Activated T-helper 2 cell treated with anti-CD3 and anti-CD28 coated beads, Interferon-gamma antibody, Interleukin-2, Interleukin-4, amounts not matched to agents 10 μg/mL and 5 μg/mL and 100 μg/mL, durations not matched to agents 14 hours and 24 hours and 36 hours (primary cell): ENCODE results near the gene TRABD2B. TPM values are rescaled to one million over a fixed set of nuclear protein-coding genes. Genes with fewer than 3 reads are reported as not detected.

ENCODE experiments used
- DNase-seq: peaks from one replicate; pipeline ENCODE4 v3.0.0; 2021; ENCODE audit warnings: low spot score
- H3K27ac Mint-ChIP-seq: one replicate; pipeline ENCODE4 v1.8.0; 2021; ENCODE audit warnings: mixed read lengths
- H3K27me3 Mint-ChIP-seq: one replicate; pipeline ENCODE4 v1.8.0; 2021; ENCODE audit warnings: low read depth, mixed read lengths
- H3K36me3 Mint-ChIP-seq: one replicate; pipeline ENCODE4 v1.8.0; 2021; ENCODE audit warnings: low read depth, mixed read lengths
- H3K4me1 Mint-ChIP-seq: one replicate; pipeline ENCODE4 v1.8.0; 2021; ENCODE audit warnings: low read depth, mixed read lengths
- H3K4me3 Mint-ChIP-seq: one replicate; pipeline ENCODE4 v1.8.0; 2021; ENCODE audit warnings: low read depth, mild to moderate bottlenecking, moderate library complexity, mixed read lengths
- H3K9me3 Mint-ChIP-seq: one replicate; pipeline ENCODE4 v1.8.0; 2021; ENCODE audit warnings: mixed read lengths
- intact Hi-C: fragments of 100-400 bp; cut with micrococcal nuclease; formaldehyde crosslinking; loops from one replicate; pipeline ENCODE4 v1.15.1; 2023
- total RNA-seq: library from RNA; stranded (reverse); gene quantifications from 2 replicates; pipeline ENCODE4 v1.2.3, GENCODE V29; 2022

TRABD2B gene
- total RNA-seq, 1 donor from 2014 or later: not detected

DNA sequence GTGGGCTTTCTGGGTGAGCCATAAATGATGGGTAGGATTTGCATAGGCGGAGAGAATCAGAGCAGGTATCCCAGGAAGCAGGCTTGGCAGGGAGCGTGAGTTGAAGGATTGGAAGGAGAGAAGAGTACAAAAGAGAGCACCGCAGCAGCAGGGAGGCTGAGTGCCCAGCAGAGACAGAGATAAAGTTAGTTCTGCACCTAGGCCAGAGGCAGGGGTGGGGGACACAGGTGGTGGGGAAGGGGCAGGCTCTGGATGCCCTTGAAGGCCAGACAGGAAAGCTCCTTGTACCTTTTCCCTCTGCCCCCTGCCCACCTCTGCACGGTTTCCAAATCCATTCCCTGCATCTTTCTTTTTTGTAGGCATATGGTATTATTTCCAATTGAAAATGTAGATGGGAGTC is 33.0 kb upstream of the TRABD2B start:
- intact Hi-C loops: no loop called here
- H3K27me3 Mint-ChIP-seq: peaks cover 2% of the 10 kb centered on the region
- no peak overlapping the region for H3K27ac Mint-ChIP-seq
- H3K36me3 Mint-ChIP-seq: no peaks in the 10 kb centered on the region
- no peaks in the 10 kb centered on the region for H3K9me3 Mint-ChIP-seq
- no peak for DNase-seq
- no peaks in the 10 kb centered on the region for H3K4me1 Mint-ChIP-seq
- no peak overlapping the region for H3K4me3 Mint-ChIP-seq

DNA sequence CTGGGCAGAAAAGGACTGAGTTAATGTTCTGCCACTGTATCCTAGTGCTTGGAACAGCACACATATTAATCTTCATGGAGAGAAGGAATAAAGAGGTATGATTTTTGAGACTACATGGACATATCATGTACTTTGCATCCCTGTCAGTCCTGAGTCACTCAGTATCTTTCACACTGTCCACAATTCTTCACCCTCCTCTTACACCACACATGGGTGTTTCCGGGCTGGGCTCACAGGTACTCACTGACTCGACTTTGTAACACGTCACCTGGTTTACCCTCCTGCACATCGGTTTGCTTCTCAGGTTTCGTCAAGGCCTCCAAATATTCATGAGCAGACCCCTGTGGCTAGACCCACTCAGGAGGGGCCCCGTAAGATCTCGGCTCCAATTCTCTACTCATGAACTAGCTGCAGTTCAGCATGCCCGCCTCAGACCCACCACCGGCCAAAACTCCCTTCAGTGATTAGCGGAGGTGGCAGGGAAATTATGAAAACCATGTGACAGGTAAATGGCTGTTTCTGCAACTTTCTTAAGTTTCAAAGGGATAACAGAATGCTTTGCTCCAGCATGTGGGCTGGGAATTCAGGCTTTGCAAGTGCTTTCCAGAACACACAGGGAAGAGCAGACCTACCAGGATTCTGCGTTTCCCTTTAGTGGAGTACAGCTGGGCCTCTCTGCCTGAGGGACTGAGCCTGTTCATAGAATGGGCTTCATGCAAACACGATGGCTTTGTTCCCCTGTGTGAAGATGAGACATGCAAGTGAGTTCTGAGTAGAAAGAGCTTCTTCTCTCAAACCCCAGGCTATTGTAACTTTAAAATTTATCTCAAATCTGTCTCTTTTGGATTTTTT is 31.3 kb upstream of the TRABD2B start:
- intact Hi-C loops: no loop called here
- Mint-ChIP-seq H3K36me3 (no peaks in the 10 kb centered on the region), H3K27ac (no peak overlapping the region), H3K27me3 (peaks cover 2% of the 10 kb centered on the region), H3K4me1 (no peaks in the 10 kb centered on the region), H3K9me3 (no peaks in the 10 kb centered on the region), H3K4me3 (no peak overlapping the region)
- no peak for DNase-seq

GRCh38 chr1:48027533-48027835 is 30.3 kb upstream of the TRABD2B start:
- H3K36me3 Mint-ChIP-seq: no peaks in the 10 kb centered on the region
- DNase-seq: no peak
- no peak overlapping the region for H3K27ac Mint-ChIP-seq
- H3K9me3 Mint-ChIP-seq: no peaks in the 10 kb centered on the region
- no peaks in the 10 kb centered on the region for H3K4me1 Mint-ChIP-seq
- peaks cover 2% of the 10 kb centered on the region for H3K27me3 Mint-ChIP-seq
- intact Hi-C loops: no loop called here
- no peak overlapping the region for H3K4me3 Mint-ChIP-seq

- H3K27ac Mint-ChIP-seq: no peak overlapping the region
- H3K36me3 Mint-ChIP-seq: no peaks in the 10 kb centered on the region
- no peaks in the 10 kb centered on the region for H3K4me1 Mint-ChIP-seq
- no peak for DNase-seq
- H3K4me3 Mint-ChIP-seq: no peak overlapping the region
- intact Hi-C loops: no loop called here
- no peaks in the 10 kb centered on the region for H3K9me3 Mint-ChIP-seq
- H3K27me3 Mint-ChIP-seq: peaks cover 2% of the 10 kb centered on the region
Observed at GRCh38 chr1:48026701-48027532, 29.7 kb upstream of the TRABD2B start.

DNA sequence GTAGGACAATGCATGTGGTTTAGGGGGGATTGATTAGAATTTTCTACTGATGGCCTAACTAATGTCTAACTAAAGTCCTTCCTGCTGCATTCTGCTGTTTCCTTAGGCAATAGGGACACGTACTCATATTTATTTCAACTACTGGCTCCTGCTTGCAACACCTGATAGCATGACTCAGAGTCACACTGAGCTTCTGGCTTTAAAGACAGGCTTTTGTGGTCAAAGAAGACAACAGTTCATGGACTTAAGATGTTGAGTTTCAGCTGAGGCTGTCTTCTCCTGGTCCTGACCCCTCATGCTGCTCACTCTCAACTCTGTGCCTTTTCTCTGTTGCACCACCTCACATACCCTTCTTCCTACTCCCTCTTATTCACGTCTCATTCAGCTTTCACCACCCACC is 29.1 kb upstream of the TRABD2B start:
- H3K27me3 Mint-ChIP-seq: peaks cover 3% of the 10 kb centered on the region
- H3K4me1 Mint-ChIP-seq: no peaks in the 10 kb centered on the region
- DNase-seq: no peak
- no peak overlapping the region for H3K4me3 Mint-ChIP-seq
- no peaks in the 10 kb centered on the region for H3K36me3 Mint-ChIP-seq
- H3K9me3 Mint-ChIP-seq: no peaks in the 10 kb centered on the region
- intact Hi-C loops: no loop called here
- H3K27ac Mint-ChIP-seq: no peak overlapping the region

GRCh38 chr1:48025076-48025475 is 27.9 kb upstream of the TRABD2B start:
- intact Hi-C loops: no loop called here
- peaks cover 3% of the 10 kb centered on the region for H3K27me3 Mint-ChIP-seq
- no peak overlapping the region for H3K4me3 Mint-ChIP-seq
- DNase-seq: no peak
- H3K9me3 Mint-ChIP-seq: no peaks in the 10 kb centered on the region
- no peaks in the 10 kb centered on the region for H3K36me3 Mint-ChIP-seq
- no peak overlapping the region for H3K27ac Mint-ChIP-seq
- no peaks in the 10 kb centered on the region for H3K4me1 Mint-ChIP-seq

DNA sequence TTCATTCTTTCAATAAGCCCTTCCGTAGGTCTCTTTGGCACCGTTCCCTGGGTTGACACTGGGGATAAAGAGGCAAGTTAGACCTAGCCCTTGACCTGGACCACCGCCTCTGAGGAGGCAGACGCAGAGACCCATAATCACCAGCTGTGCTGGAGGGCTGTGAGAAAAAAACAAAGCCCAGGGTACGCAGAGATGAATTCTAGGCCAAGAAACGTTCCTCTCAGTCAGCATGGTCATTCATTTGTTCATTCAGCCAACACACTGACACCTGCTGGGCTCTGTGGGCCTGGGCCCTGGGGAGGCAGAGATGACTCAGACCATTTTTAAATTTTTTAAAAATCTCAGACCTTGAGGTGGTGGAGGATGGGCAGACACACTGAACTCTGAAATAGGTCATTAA is 26.3 kb upstream of the TRABD2B start:
- no peak overlapping the region for H3K27ac Mint-ChIP-seq
- no peaks in the 10 kb centered on the region for H3K4me1 Mint-ChIP-seq
- no peaks in the 10 kb centered on the region for H3K36me3 Mint-ChIP-seq
- intact Hi-C loops: no loop called here
- H3K9me3 Mint-ChIP-seq: no peaks in the 10 kb centered on the region
- no peak overlapping the region for H3K4me3 Mint-ChIP-seq
- DNase-seq: no peak
- peaks cover 3% of the 10 kb centered on the region for H3K27me3 Mint-ChIP-seq

DNA sequence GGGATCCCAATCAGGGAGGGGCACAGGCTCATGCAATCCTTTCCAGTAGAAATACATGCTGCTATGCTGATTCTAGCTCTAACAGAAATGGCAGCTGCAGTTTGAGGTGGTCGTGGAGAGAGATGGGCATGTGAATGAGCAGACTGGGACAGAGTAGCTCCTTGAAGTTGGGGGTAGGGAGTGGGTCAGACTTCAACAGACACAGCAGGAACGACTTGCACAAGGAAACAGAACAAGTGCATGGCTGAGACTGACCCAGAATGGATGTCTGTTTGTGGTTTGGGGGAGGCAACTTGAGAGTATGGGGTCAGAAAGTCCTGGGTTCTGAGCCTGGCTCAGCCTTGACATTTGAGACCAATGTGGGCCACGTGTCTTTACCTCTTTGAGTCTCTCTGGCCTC is 25.1 kb upstream of the TRABD2B start:
- H3K27ac Mint-ChIP-seq: no peak overlapping the region
- no peaks in the 10 kb centered on the region for H3K36me3 Mint-ChIP-seq
- intact Hi-C loops: no loop called here
- H3K9me3 Mint-ChIP-seq: no peaks in the 10 kb centered on the region
- peaks cover 3% of the 10 kb centered on the region for H3K27me3 Mint-ChIP-seq
- H3K4me1 Mint-ChIP-seq: no peaks in the 10 kb centered on the region
- no peak overlapping the region for H3K4me3 Mint-ChIP-seq
- no peak for DNase-seq

GRCh38 chr1:48021792-48022191 is 24.6 kb upstream of the TRABD2B start:
- Mint-ChIP-seq H3K27ac (no peak overlapping the region), H3K9me3 (no peaks in the 10 kb centered on the region), H3K36me3 (no peaks in the 10 kb centered on the region), H3K27me3 (peaks cover 3% of the 10 kb centered on the region), H3K4me3 (no peak overlapping the region), H3K4me1 (no peaks in the 10 kb centered on the region)
- DNase-seq: no peak
- intact Hi-C loops: no loop called here

DNA sequence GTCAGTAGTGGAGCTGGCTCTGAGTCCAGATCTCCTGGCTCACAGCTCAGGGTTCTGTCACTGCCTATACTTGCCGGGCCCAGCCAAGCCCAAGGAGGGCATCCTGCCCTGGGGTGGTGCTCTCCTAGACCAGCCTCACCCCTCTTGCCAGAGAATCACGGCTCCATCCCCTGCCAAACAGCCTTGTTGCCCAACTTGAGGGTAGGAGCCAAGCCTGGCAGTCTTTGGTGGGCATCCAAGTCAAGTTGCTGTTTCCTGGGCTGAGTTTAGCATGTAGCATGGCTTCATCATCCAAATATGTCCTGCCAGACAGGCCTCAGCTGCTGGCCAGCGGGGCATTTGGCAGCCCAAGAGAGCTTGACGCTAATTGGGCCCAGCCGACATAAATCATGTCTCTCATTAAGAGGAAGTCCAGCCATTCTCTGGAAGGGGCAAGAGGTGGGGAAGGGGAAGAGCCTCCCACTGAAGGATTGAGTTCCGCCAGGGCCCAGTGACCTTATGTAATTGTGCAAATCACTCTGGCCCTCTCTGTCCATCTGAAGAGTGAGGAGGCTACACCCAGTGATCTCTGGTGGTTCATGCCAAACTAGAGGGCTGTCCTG is 22.6 kb upstream of the TRABD2B start:
- H3K9me3 Mint-ChIP-seq: no peaks in the 10 kb centered on the region
- intact Hi-C loops: no loop called here
- no peak overlapping the region for H3K27ac Mint-ChIP-seq
- DNase-seq: no peak
- no peaks in the 10 kb centered on the region for H3K4me1 Mint-ChIP-seq
- H3K27me3 Mint-ChIP-seq: peaks cover 7% of the 10 kb centered on the region
- H3K36me3 Mint-ChIP-seq: no peaks in the 10 kb centered on the region
- H3K4me3 Mint-ChIP-seq: no peak overlapping the region

GRCh38 chr1:48018799-48019198 is 21.6 kb upstream of the TRABD2B start:
- no peaks in the 10 kb centered on the region for H3K36me3 Mint-ChIP-seq

DNA sequence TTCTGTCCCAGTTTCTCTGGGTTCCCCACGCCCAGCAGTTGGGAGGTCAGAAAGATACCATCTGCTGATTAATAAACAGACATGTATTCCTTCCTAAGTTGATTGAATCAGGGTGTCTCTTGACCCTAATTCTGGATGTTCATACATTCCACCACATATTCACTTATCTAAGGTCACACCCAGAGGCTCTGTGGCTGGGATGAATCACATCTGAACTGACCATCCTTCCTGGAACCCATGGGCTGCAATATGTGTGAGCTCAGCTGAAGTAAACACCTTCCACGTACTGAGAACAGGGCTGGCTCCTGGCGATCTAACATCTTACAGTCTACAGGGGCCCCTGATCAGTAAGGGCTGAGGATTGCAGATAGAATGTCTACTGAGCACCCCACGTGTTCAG is 20.5 kb upstream of the TRABD2B start:
- H3K4me1 Mint-ChIP-seq: no peaks in the 10 kb centered on the region
- H3K27ac Mint-ChIP-seq: no peak overlapping the region
- no peak for DNase-seq
- H3K9me3 Mint-ChIP-seq: no peaks in the 10 kb centered on the region
- H3K4me3 Mint-ChIP-seq: no peak overlapping the region
- no peaks in the 10 kb centered on the region for H3K36me3 Mint-ChIP-seq
- intact Hi-C loops: no loop called here
- peaks cover 18% of the 10 kb centered on the region for H3K27me3 Mint-ChIP-seq

More at GRCh38 chr1:48018799-48019198, 21.6 kb upstream of the TRABD2B start:
- Mint-ChIP-seq H3K27me3 (peaks cover 12% of the 10 kb centered on the region), H3K4me1 (no peaks in the 10 kb centered on the region), H3K27ac (no peak overlapping the region), H3K9me3 (no peaks in the 10 kb centered on the region), H3K4me3 (no peak overlapping the region)
- intact Hi-C loops: no loop called here
- no peak for DNase-seq

DNA sequence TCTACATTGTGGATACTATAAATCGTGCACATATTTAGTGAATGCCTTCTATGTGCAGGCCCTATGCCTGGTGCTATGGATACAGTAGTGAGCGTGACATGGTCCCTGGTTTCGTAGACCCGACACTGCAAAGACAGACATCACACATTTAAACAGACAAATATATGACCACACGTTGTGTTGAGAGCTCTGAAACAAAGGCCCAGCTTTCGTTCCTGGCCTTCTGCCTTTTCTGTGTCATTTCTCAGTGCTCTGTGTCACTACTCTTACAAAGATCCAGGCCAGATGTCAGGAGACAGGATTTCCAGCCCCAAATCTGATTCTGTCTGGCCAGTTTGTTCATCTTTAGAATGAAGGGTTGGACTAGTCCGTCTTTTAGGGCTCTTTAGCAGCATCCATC is 19.3 kb upstream of the TRABD2B start:
- Mint-ChIP-seq H3K27me3 (peaks cover 20% of the 10 kb centered on the region), H3K9me3 (no peaks in the 10 kb centered on the region), H3K27ac (no peak overlapping the region), H3K36me3 (no peaks in the 10 kb centered on the region), H3K4me1 (no peaks in the 10 kb centered on the region), H3K4me3 (no peak overlapping the region)
- intact Hi-C loops: no loop called here
- DNase-seq: no peak
